Right lobe of liver (tissue), 6 donors: ENCODE results near the gene PGAP3. TPM values are rescaled to one million over a fixed set of nuclear protein-coding genes. Genes with fewer than 3 reads are reported as not detected.
A peak's percentile ranks its signal among the peaks of the same experiment; 100 is the strongest.
"Not testable (repeated sequence)": the region's sequence is repeated elsewhere in the genome, so short reads cannot be mapped to it uniquely, and the experiment has no call there.

Source experiments
- ATAC-seq, 4 donors: fragments of 200-7000 bp; cut with Tn5 transposase; one replicate each; pipeline ENCODE4 v1.9.1; 2020; ENCODE audit warnings: mild to moderate bottlenecking in 4 of 4, moderate library complexity in 4 of 4
- DNase-seq, 3 donors: peaks; one replicate each; pipeline ENCODE4 v3.0.0-alpha.2; 2020
- H3K27ac ChIP-seq, 3 donors: fragments of 200-600 bp; one replicate each; pipeline ENCODE4 v1.8.0; 2022
- H3K27me3 ChIP-seq, 2 donors: fragments of 200-600 bp; one replicate each; pipeline ENCODE4 v1.8.0; 2022
- H3K36me3 ChIP-seq, 4 donors: fragments of 200-600 bp; sonication (generic) in 1 of 4; one replicate each; pipeline versions ENCODE4 v1.5.1 to v1.8.0; 2017 to 2022; ENCODE audit warnings: control low read depth in 1 of 4
- H3K4me1 ChIP-seq, 4 donors: fragments of 200-600 bp; sonication (generic) in 1 of 4; one replicate each; pipeline versions ENCODE4 v1.5.1 to v1.8.0; 2017 to 2022; ENCODE audit warnings: control low read depth in 1 of 4
- H3K4me3 ChIP-seq, 3 donors: fragments of 200-600 bp; one replicate each; pipeline ENCODE4 v1.8.0; 2022
- H3K9me3 ChIP-seq, 4 donors: fragments of 200-600 bp; sonication (generic) in 1 of 4; one replicate each; pipeline versions ENCODE4 v1.5.1 to v1.8.0; 2017 to 2022; ENCODE audit warnings: control low read depth in 1 of 4
- CTCF ChIP-seq, 4 donors: fragments of 200-600 bp in 3 of 4; fragments of 450-650 bp in 1 of 4; IDR thresholded peaks; one replicate each; pipeline versions ENCODE4 v1.5.1 to v1.8.0; 2016 to 2022; ENCODE audit warnings: antibody characterized with exemption in 4 of 4, mild to moderate bottlenecking in 2 of 4
- POLR2A ChIP-seq: fragments of 450-650 bp; IDR thresholded peaks from one replicate; pipeline ENCODE4 v1.6.1; 2017; ENCODE audit warnings: antibody characterized with exemption, mild to moderate bottlenecking
- WGBS: methylation state at CpG from one replicate; pipeline ENCODE4 v1.1.6; 2018; ENCODE audit warnings: low coverage, low lambda C conversion rate; ENCODE audit not compliant: insufficient coverage; ENCODE audit errors: missing lambda C conversion rate; 5-methylcytosine and 5-hydroxymethylcytosine counted together
- intact Hi-C, 2 donors: fragments of 100-400 bp; cut with DNase I; formaldehyde crosslinking; loops; one replicate each; pipeline versions ENCODE4 v1.11.2 to v1.14.1; 2022
- total RNA-seq, 6 experiments: library from RNA; depleted of rRNA in 2 of 6; stranded (reverse); fragments of >200 nt in 2 of 6; fragmentation: NEBNext Ultra II Directional in 3 of 6; extraction: Animal tissue kit (Norgen Biotek cat#: 25700) in 3 of 6; gene quantifications; one replicate each; pipeline versions ENCODE4 v1.1.0 to v1.2.4, GENCODE V29; 2016 to 2023
- donor health status: DM: no; HTN: yes; CAD: no.
- donor health status: DM: no; HTN: no; CAD: no.
- donor health status: DM: no; HTN: no; CAD: no.
- donor health status: DM: no; HTN: yes; CAD: no.
- donor health status: DM: no; HTN: yes; CAD: no.

PGAP3 gene
- total RNA-seq, 6 experiments from 2014 or later, result 9.7 to 25.7 (median 18.3) TPM

- no peak for TF ChIP-seq POLR2A
- TF ChIP-seq CTCF (IDR thresholded peaks at IDR 0.05), result no peak
- H3K4me1 ChIP-seq, result peaks cover 0 to 55% (median 27%) of the 10 kb centered on the region in 4 donors
- WGBS, result 0% methylated on average over 6 of the region's 57 CpGs
- ATAC-seq, result peak in 1 of 4 donors; percentile 5
- no peaks in the 10 kb centered on the region for H3K36me3 ChIP-seq
- no peaks in the 10 kb centered on the region for H3K27me3 ChIP-seq
- no peaks in the 10 kb centered on the region for H3K9me3 ChIP-seq
- H3K27ac ChIP-seq, result peak overlapping the region; percentile 34 to 95 (median 35)
- intact Hi-C loops, result no loop called here
- peak overlapping the region; percentile 54 to 78 (median 62) for H3K4me3 ChIP-seq
- no peak for DNase-seq
Measured at GRCh38 chr17:39700148-39700987, 12.5 kb upstream of the PGAP3 start.

- TF ChIP-seq CTCF (IDR thresholded peaks at IDR 0.05), result no peak
- peak; percentile 42 for TF ChIP-seq POLR2A
- Histone ChIP-seq H3K4me3 (peak within 1 kb of the TSS; percentile 54 to 78 (median 62)), H3K36me3 (no peaks in the 10 kb centered on the region), H3K27ac (peak within 1 kb of the TSS; percentile 34 to 95 (median 35)), H3K27me3 (no peaks in the 10 kb centered on the region), H3K4me1 (peaks cover 0 to 55% (median 27%) of the 10 kb centered on the region in 4 donors), H3K9me3 (no peaks in the 10 kb centered on the region)
- ATAC-seq, result peak in 3 of 4 donors; percentile 13 to 45 (median 31)
- intact Hi-C loops, result no loop called here
- DNase-seq, result peak in 1 of 3 donors; percentile 59
- 1% methylated on average over 12 of the region's 20 CpGs for WGBS
Measured at GRCh38 chr17:39699818-39700147, 11.9 kb upstream of the PGAP3 start, which contains the start of gene ERBB2. ERBB2 (plus strand) TSS chr17:39700064; CDS start chr17:39700239, 175 bp downstream.

- Histone ChIP-seq H3K27ac (peak overlapping the region in 2 of 3 donors; percentile 35 to 95), H3K4me1 (peaks cover 0 to 53% (median 27%) of the 10 kb centered on the region in 4 donors), H3K4me3 (peak overlapping the region; percentile 54 to 78 (median 62))
- H3K36me3 ChIP-seq, H3K27me3 ChIP-seq, intact Hi-C loops, ATAC-seq, DNase-seq, H3K9me3 ChIP-seq: not testable (repeated sequence)
- 34% methylated on average over 7 of the region's 11 CpGs for WGBS
Measured at GRCh38 chr17:39699157-39699817, 11.4 kb upstream of the PGAP3 start.

GRCh38 chr17:39697961-39698360 is 10.1 kb upstream of the PGAP3 start:
- no peak overlapping the region for H3K27ac ChIP-seq
- TF ChIP-seq POLR2A (no peak), CTCF (IDR thresholded peaks at IDR 0.05) (no peak)
- H3K9me3 ChIP-seq, result no peaks in the 10 kb centered on the region
- 90% methylated on average over 3 of the region's 5 CpGs for WGBS
- no peak overlapping the region for H3K4me3 ChIP-seq
- no peak for ATAC-seq
- DNase-seq, result no peak
- no peaks in the 10 kb centered on the region for H3K36me3 ChIP-seq
- H3K27me3 ChIP-seq, result no peaks in the 10 kb centered on the region
- peaks cover 0 to 42% (median 20%) of the 10 kb centered on the region in 4 donors for H3K4me1 ChIP-seq
- intact Hi-C loops, result no loop called here

GRCh38 chr17:39696731-39697130 is 8.9 kb upstream of the PGAP3 start:
- Histone ChIP-seq H3K4me3 (no peak overlapping the region), H3K9me3 (no peaks in the 10 kb centered on the region), H3K27ac (no peak overlapping the region), H3K27me3 (no peaks in the 10 kb centered on the region), H3K36me3 (no peaks in the 10 kb centered on the region), H3K4me1 (peaks cover 0 to 30% (median 13%) of the 10 kb centered on the region in 4 donors)
- DNase-seq (no peak), ATAC-seq (no peak)
- intact Hi-C loops, result no loop called here
- TF ChIP-seq POLR2A (no peak), CTCF (IDR thresholded peaks at IDR 0.05) (no peak)
- WGBS, result no CpG with 5 or more reads among the region's 6 CpGs
